ENCODE measurements around the gene PRAC2.
A peak's percentile ranks its signal among the peaks of the same experiment; 100 is the strongest.

The PRAC2 gene

DNA sequence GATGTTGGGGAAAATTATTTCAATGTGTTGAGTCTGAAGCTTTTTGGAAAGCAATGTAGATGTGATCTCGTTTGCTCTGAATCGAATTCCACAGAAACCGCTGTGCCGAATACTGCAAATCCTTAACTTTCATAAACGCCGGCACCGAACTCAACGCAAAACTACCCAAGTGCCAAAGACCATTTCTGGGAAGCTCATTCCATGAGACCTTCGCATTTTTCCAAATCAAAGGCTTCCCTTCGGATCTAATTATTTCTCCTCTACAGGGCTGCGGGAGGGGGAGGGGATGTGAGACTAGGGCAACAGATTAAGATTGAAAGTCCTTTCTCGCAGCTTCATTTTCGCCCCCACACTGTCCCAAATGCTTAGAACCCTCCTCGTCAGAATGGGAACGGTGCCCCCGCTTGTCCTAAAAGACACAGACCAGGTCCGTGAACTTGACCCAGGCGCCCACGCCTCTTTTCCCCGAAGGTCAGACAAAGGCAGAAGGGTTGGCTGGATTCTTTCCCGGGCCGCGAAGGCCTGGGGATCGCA, 4.7 kb upstream of the PRAC2 start:
- peak overlapping the region; percentile 100 for H3K27ac ChIP-seq
- peak overlapping the region; percentile 99 for H3K9ac ChIP-seq (ENCODE audit: insufficient read length)
- no peaks in the 10 kb centered on the region for H3K9me3 ChIP-seq (ENCODE audit: low read depth, low read length)
- peak; percentile 89 for DNase-seq (ENCODE audit: low read depth, low spot score)
- TF ChIP-seq POLR2AphosphoS5 (IDR thresholded peaks at IDR 0.05; ENCODE audit: borderline replicate concordance, low read depth, low read length) (peak; percentile 59), EZH2 (IDR thresholded peaks at IDR 0.05) (no peak), FOXP2 (optimal IDR thresholded peaks at IDR 0.05; ENCODE audit: control extremely low read depth, extremely low read length, insufficient read depth) (no peak)
- H3K4me3 ChIP-seq = peak overlapping the region; percentile 80
- peaks cover 9% of the 10 kb centered on the region for H3K36me3 ChIP-seq (ENCODE audit: insufficient read depth, low read length)

DNA sequence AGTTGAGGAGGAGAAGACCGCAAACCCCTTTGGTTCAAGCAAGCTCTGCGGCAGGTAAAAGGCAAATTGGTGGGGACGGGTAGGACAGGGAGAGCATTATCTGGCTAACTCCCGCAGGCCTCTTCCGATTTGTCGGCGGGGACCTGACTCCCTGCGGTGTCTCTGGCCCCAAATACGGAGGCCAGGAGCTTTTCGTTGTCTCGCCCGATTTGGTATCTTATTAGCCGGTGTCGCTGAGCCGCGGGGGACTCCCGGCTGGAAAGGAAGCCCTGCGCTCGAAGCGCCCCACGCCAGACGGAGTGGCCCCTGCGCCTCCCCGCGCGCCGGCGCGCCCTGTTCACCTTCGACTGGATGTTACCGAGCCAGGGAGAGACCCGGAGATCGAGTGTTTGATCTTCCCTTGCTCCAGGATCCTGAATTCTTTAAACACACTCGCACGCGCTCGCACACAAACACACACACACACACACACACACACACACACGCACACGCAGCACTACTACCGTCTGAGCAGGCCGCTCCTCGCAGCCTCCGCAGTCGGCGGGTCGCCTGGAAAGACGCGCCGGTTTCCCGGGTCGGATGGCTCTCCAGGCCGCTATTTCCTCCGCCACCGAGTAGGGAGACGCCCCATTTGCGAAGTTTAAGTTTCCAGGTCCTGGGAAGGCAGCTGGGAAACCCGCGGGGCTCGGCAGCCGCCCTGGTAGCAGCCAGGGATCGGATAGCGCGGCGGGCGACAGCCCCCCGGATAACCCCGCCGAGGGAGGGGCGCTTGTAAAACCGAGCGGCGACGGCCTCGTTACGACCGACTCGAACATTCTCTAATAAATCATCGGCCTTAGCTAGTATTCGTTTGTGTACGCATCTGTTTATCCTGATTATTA, 4.0 kb upstream of the PRAC2 start:
- Histone ChIP-seq H3K9ac (ENCODE audit: insufficient read length) (peak overlapping the region; percentile 99), H3K27ac (peak overlapping the region; percentile 100), H3K36me3 (ENCODE audit: insufficient read depth, low read length) (peaks cover 9% of the 10 kb centered on the region), H3K4me3 (peak overlapping the region; percentile 80), H3K9me3 (ENCODE audit: low read depth, low read length) (no peaks in the 10 kb centered on the region)
- no peak for DNase-seq (ENCODE audit: low read depth, low spot score)
- TF ChIP-seq POLR2AphosphoS5 (IDR thresholded peaks at IDR 0.05; ENCODE audit: borderline replicate concordance, low read depth, low read length) = peak; percentile 44
- TF ChIP-seq FOXP2 (optimal IDR thresholded peaks at IDR 0.05; ENCODE audit: control extremely low read depth, extremely low read length, insufficient read depth) = no peak

DNA sequence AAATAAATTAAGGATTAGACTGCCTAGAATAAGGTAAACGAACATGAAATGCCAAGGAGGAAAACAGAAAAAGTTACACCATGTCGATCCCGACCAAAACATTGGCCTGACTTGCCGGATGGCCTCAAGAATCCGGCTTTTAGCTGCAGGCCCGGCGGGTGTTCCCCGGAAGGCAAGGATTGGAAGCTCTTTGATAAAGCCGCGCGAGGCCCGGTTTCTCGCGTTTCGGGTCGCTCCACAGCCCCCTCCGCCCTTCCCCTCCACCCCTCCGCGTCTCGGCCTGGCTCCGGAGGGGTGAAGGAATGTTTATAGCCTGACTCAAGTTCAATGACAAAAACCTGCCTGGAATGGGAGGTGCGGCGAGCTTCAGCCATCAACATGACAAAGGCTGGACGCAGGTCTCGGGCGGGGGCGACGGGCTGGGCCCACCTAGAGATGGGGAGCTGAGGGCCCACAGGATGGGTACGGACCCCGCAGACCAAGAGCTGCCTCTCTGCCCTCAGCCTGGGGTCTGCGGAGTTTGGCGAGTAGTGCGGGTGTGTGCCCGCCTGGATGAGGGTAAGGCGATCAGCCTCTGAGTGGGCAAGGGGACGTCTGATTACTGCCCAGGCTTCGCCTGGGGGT, 3.2 kb upstream of the PRAC2 start:
- Histone ChIP-seq H3K36me3 (ENCODE audit: insufficient read depth, low read length) (peaks cover 9% of the 10 kb centered on the region), H3K27ac (peak overlapping the region; percentile 100), H3K4me3 (peak overlapping the region; percentile 80), H3K9me3 (ENCODE audit: low read depth, low read length) (no peaks in the 10 kb centered on the region), H3K9ac (ENCODE audit: insufficient read length) (peak overlapping the region; percentile 99)
- DNase-seq (ENCODE audit: low read depth, low spot score) = no peak
- no peak; the same call in 1 of the 2 replicates for TF ChIP-seq POLR2AphosphoS5 (IDR thresholded peaks at IDR 0.05; ENCODE audit: borderline replicate concordance, low read depth, low read length)
- no peak for TF ChIP-seq EZH2 (IDR thresholded peaks at IDR 0.05)
- TF ChIP-seq FOXP2 (optimal IDR thresholded peaks at IDR 0.05; ENCODE audit: control extremely low read depth, extremely low read length, insufficient read depth) = no peak

DNA sequence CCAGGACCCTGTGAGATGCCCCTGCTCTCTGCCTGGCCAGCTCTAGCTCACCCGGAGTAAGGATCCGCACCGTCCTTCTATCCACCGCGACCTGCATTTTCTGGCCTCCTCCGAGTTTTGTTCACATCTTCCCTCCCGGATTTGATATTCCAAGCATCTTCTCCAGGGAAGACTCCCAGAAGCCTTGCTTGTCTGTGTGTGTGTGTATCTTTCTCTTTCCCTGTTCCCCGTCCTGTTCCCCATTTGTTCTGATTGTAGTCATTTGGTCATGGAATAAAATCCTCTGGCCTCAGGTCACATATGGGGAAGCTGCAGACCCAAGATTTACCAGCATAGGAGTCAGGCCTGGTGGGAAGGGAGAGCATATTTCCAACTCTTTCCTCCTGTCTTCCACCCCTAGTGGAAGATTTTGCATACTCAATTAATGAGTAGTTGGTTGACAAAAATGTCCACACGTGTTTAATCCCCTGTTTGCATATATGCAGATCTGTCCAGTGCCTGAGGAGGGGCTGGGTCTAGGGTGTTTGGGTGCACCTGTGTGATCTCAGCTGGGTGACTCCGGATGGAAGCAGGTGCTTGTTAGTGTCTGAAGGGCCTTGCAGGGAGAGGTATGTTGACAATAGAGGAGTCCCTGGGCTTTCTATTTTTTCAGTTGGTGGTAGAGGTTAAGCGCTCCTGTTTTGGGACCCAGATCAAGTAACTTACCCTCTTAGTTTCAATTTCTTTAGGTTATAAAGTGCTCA, 2.5 kb upstream of the PRAC2 start:
- Histone ChIP-seq H3K9me3 (ENCODE audit: low read depth, low read length) (no peaks in the 10 kb centered on the region), H3K27ac (peak overlapping the region; percentile 100), H3K9ac (ENCODE audit: insufficient read length) (peak overlapping the region; percentile 99), H3K36me3 (ENCODE audit: insufficient read depth, low read length) (peaks cover 9% of the 10 kb centered on the region), H3K4me3 (peak overlapping the region; percentile 80)
- TF ChIP-seq EZH2 (IDR thresholded peaks at IDR 0.05) = no peak
- TF ChIP-seq POLR2AphosphoS5 (IDR thresholded peaks at IDR 0.05; ENCODE audit: borderline replicate concordance, low read depth, low read length) = peak; percentile 48
- no peak for DNase-seq (ENCODE audit: low read depth, low spot score)

DNA sequence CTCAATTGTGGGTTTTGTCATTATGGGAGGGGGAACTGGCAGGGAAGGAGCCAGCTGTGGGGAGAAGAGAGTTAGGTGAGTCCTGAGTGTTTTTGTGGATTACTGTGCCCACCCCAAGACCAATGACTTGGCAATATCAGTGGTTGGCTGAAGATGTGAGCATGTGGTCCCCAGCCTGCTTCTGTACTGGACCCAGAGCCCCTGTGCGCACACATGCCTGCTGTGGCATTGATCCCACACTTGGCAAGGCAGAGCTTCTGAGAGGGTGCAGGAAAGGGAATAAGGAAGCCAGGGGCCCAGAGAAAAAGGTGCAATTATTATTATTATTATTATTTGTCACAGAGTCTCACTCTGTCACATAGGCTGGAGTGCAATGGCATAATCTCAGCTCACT, 2.0 kb upstream of the PRAC2 start:
- H3K36me3 ChIP-seq (ENCODE audit: insufficient read depth, low read length) = peaks cover 14% of the 10 kb centered on the region
- peak overlapping the region; percentile 99 for H3K9ac ChIP-seq (ENCODE audit: insufficient read length)
- TF ChIP-seq EZH2 (IDR thresholded peaks at IDR 0.05) = no peak
- no peak for TF ChIP-seq FOXP2 (optimal IDR thresholded peaks at IDR 0.05; ENCODE audit: control extremely low read depth, extremely low read length, insufficient read depth)
- TF ChIP-seq POLR2AphosphoS5 (IDR thresholded peaks at IDR 0.05; ENCODE audit: borderline replicate concordance, low read depth, low read length) = no peak
- peak overlapping the region; percentile 80 for H3K4me3 ChIP-seq
- no peaks in the 10 kb centered on the region for H3K9me3 ChIP-seq (ENCODE audit: low read depth, low read length)
- DNase-seq (ENCODE audit: low read depth, low spot score) = no peak
- H3K27ac ChIP-seq = peak overlapping the region; percentile 100

DNA sequence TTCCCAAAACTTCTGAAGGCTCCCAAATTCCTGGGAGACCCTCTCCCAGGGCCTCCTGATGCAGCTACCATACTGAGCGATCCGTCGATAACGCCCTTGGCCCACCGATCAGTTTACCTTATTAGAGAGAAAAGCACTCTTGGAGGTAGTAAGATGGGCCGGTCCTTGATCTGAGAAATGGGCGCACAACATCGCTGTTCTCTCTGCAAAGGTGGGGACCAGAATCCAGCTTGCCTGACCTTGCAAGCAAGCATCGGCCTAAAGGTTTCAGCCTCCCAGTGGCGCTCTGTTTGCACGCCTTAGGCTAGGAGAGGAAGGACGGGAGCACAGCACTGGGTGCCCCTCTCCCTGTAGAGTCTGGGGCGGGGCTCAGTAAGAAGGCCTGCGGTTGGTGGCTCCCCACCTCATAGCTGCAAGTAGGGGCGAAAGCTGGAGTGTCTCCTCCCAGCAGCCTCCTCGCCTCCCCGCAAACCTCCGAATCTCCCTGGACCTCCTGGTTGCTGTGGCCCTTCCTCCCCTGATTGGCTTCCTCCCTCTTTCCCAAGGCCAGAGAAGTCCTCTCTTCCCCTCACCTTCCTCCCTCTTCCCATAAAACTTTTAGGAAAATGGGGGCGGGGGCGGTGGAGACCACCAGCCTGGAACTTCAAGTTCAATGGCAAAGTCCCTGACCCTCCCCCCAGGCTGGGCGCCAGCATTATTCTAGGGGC, 631 bp upstream of the PRAC2 start, which contains the start of gene PRAC1:
Gene PRAC1, minus strand, starts transcription at position 318 of the 707 bp plus-strand sequence. Its CDS starts 126 bp downstream, at position 192.
- Histone ChIP-seq H3K36me3 (ENCODE audit: insufficient read depth, low read length) (peaks cover 16% of the 10 kb centered on the region), H3K4me3 (peak within 1 kb of the TSS; percentile 80), H3K27ac (peak within 1 kb of the TSS; percentile 100), H3K9me3 (ENCODE audit: low read depth, low read length) (no peaks in the 10 kb centered on the region), H3K9ac (ENCODE audit: insufficient read length) (peak within 1 kb of the TSS; percentile 99)
- TF ChIP-seq POLR2AphosphoS5 (IDR thresholded peaks at IDR 0.05; ENCODE audit: borderline replicate concordance, low read depth, low read length) = peak; percentile 99
- TF ChIP-seq FOXP2 (optimal IDR thresholded peaks at IDR 0.05; ENCODE audit: control extremely low read depth, extremely low read length, insufficient read depth) = no peak
- peak; percentile 59 for DNase-seq (ENCODE audit: low read depth, low spot score)

DNA sequence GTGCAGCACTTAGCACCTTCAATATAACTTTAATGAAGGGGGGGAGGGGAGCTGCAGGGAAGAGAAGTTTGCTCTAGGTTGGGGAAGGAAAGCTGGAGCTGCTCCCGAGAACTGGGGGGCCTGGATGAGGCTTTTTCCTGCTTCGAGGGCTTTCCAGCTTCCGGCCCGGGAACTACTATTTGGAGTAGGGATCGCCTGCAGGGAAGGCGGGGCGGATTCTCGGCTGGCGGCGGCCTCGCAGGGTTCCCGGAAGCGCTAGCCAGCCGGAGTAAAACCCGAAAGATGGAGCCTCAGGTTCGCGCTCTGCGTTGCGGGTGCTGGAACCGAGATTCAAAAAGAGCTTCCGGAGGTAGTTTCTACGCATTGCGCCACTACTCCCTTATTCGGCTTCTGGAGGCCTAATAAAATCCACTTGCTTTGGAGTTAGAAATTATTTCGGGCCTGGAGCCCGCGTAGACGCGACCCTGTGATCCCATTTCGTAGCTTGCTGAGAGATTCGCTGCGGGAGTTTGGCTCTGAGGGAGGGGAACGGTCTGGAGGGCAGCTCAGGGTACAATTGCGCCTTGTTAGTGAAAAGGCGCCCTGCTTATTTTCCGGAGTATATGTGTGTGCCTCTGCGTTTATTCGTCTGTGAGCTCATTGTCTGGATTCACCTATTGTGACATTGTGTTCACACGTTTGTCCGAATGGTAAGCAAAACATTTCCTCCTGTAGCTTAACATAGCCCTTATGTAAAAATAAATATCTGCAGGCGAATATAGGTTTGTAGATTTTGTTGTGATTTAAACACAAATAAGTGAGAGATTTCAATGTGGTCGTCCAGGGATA, 652 bp downstream of the PRAC2 start:
- Histone ChIP-seq H3K36me3 (ENCODE audit: insufficient read depth, low read length) (peaks cover 16% of the 10 kb centered on the region), H3K9me3 (ENCODE audit: low read depth, low read length) (no peaks in the 10 kb centered on the region), H3K4me3 (peak overlapping the region; percentile 80), H3K9ac (ENCODE audit: insufficient read length) (peak overlapping the region; percentile 99), H3K27ac (peak overlapping the region; percentile 100)
- TF ChIP-seq FOXP2 (optimal IDR thresholded peaks at IDR 0.05; ENCODE audit: control extremely low read depth, extremely low read length, insufficient read depth) = peak; percentile 75
- peak; percentile 38; the same call in 1 of the 2 replicates for TF ChIP-seq POLR2AphosphoS5 (IDR thresholded peaks at IDR 0.05; ENCODE audit: borderline replicate concordance, low read depth, low read length)
- TF ChIP-seq EZH2 (IDR thresholded peaks at IDR 0.05) = no peak
- peak; percentile 66 for DNase-seq (ENCODE audit: low read depth, low spot score)
